H9 (cell line): Measurements from ENCODE around the gene GPR176. TPM values are rescaled to one million over a fixed set of nuclear protein-coding genes. Genes with fewer than 3 reads are reported as not detected.

Source experiments
- DNase-seq: peaks from one replicate; pipeline ENCODE4 v3.0.0-alpha.2; 2017
- H2AFZ ChIP-seq: one replicate; pipeline ENCODE4 v1.6.1; 2013; ENCODE audit warnings: mild to moderate bottlenecking, low read length, control low read depth, moderate library complexity
- H2AK5ac ChIP-seq: 2 replicates; pipeline ENCODE4 v1.6.1; 2013; ENCODE audit warnings: low read length, control low read depth, mixed read lengths; ENCODE audit not compliant: insufficient read length
- H2BK120ac ChIP-seq: one replicate; pipeline ENCODE4 v1.6.1; 2013; ENCODE audit warnings: low read depth, mild to moderate bottlenecking, low read length, control low read depth, inconsistent platforms; ENCODE audit not compliant: poor library complexity, severe bottlenecking
- H2BK12ac ChIP-seq: 2 replicates; pipeline ENCODE4 v1.6.1; 2013; ENCODE audit warnings: low read length, control low read depth, mixed read lengths, low read depth; ENCODE audit not compliant: insufficient read length
- H2BK15ac ChIP-seq: 2 replicates; pipeline ENCODE4 v1.6.1; 2013; ENCODE audit warnings: low read depth, low read length, control low read depth
- H2BK20ac ChIP-seq: one replicate; pipeline ENCODE4 v1.6.1; 2013; ENCODE audit warnings: low read depth, mild to moderate bottlenecking, low read length, control low read depth, inconsistent platforms; ENCODE audit not compliant: poor library complexity, severe bottlenecking
- H2BK5ac ChIP-seq: 2 replicates; pipeline ENCODE4 v1.6.1; 2013; ENCODE audit warnings: low read length, control low read depth, mixed read lengths; ENCODE audit not compliant: insufficient read length
- H3K14ac ChIP-seq: 2 replicates; pipeline ENCODE4 v1.6.1; 2013; ENCODE audit warnings: low read length, control low read depth; ENCODE audit not compliant: insufficient read depth
- H3K18ac ChIP-seq: 2 replicates; pipeline ENCODE4 v1.6.1; 2013; ENCODE audit warnings: low read depth, mild to moderate bottlenecking, mixed read lengths, low read length, control low read depth; ENCODE audit not compliant: insufficient read length
- H3K23ac ChIP-seq: 2 replicates; pipeline ENCODE4 v1.6.1; 2013; ENCODE audit warnings: low read length, control low read depth, mixed read lengths, low read depth; ENCODE audit not compliant: insufficient read length
- H3K23me2 ChIP-seq: 2 replicates; pipeline ENCODE4 v1.6.1; 2013; ENCODE audit warnings: low read depth, mild to moderate bottlenecking, mixed read lengths, low read length, control low read depth; ENCODE audit not compliant: insufficient read length, poor library complexity, severe bottlenecking
- H3K27ac ChIP-seq: 2 replicates; pipeline ENCODE4 v1.5.1; 2013; ENCODE audit warnings: low read length, control low read depth, mixed read lengths, low read depth; ENCODE audit not compliant: insufficient read length
- H3K27me3 ChIP-seq: 2 replicates; pipeline ENCODE4 v1.6.1; 2013; ENCODE audit warnings: low read length, control low read depth, inconsistent platforms; ENCODE audit not compliant: insufficient read depth
- H3K4ac ChIP-seq: 2 replicates; pipeline ENCODE4 v1.6.1; 2013; ENCODE audit warnings: low read depth, mild to moderate bottlenecking, control low read depth, inconsistent platforms, low read length, moderate library complexity
- H3K4me1 ChIP-seq: 2 replicates; pipeline ENCODE4 v1.6.1; 2013; ENCODE audit warnings: low read length, control low read depth, inconsistent platforms; ENCODE audit not compliant: insufficient read depth
- H3K4me2 ChIP-seq: 2 replicates; pipeline ENCODE4 v1.6.1; 2013; ENCODE audit warnings: low read length, control low read depth, mixed read lengths; ENCODE audit not compliant: insufficient read length, insufficient read depth
- H3K56ac ChIP-seq: 2 replicates; pipeline ENCODE4 v1.6.1; 2013; ENCODE audit warnings: low read depth, mild to moderate bottlenecking, mixed read lengths, low read length, control low read depth; ENCODE audit not compliant: insufficient read length
- H3K79me1 ChIP-seq: 2 replicates; pipeline ENCODE4 v1.6.1; 2013; ENCODE audit warnings: low read depth, mild to moderate bottlenecking, moderate library complexity, low read length, control low read depth, inconsistent platforms; ENCODE audit not compliant: insufficient read depth, poor library complexity, severe bottlenecking
- H3K79me2 ChIP-seq: 2 replicates; pipeline ENCODE4 v1.6.1; 2013; ENCODE audit warnings: low read length, control low read depth, inconsistent platforms; ENCODE audit not compliant: insufficient read depth
- H3K9ac ChIP-seq: 2 replicates; pipeline ENCODE4 v1.6.1; 2013; ENCODE audit warnings: low read length, control low read depth, mixed read lengths; ENCODE audit not compliant: insufficient read length; ENCODE audit errors: extremely low read depth
- H3K9me3 ChIP-seq: one replicate; pipeline ENCODE4 v1.6.1; 2013; ENCODE audit warnings: low read depth, low read length, inconsistent platforms; ENCODE audit not compliant: control insufficient read depth
- H3T11ph ChIP-seq: one replicate; pipeline ENCODE4 v1.6.1; 2013; ENCODE audit warnings: mild to moderate bottlenecking, low read length, control low read depth, inconsistent platforms
- H4K20me1 ChIP-seq: one replicate; pipeline ENCODE4 v1.6.1; 2013; ENCODE audit not compliant: control insufficient read depth, insufficient read length, insufficient read depth
- H4K5ac ChIP-seq: 2 replicates; pipeline ENCODE4 v1.6.1; 2013; ENCODE audit warnings: low read depth, mild to moderate bottlenecking, mixed read lengths, low read length, control low read depth; ENCODE audit not compliant: insufficient read length
- H4K8ac ChIP-seq: replicated peaks from 2 replicates; pipeline ENCODE4 v1.6.1; 2013; ENCODE audit warnings: low read length, control low read depth, mixed read lengths, low read depth; ENCODE audit not compliant: insufficient read length
- H4K91ac ChIP-seq: 2 replicates; pipeline ENCODE4 v1.6.1; 2013; ENCODE audit warnings: low read depth, mild to moderate bottlenecking, moderate library complexity, mixed read lengths, low read length, control low read depth; ENCODE audit not compliant: insufficient read length
- H3K27ac Mint-ChIP-seq, 3 experiments: 2 replicates in 2 of 3; 3 replicates in 1 of 3; pipeline ENCODE4 v1.8.0; 2020 to 2021; ENCODE audit warnings: mixed read lengths in 3 of 3, mild to moderate bottlenecking in 1 of 3, moderate library complexity in 1 of 3
- H3K27me3 Mint-ChIP-seq: 2 replicates; pipeline ENCODE4 v1.8.0; 2021; ENCODE audit warnings: low read depth, mild to moderate bottlenecking, moderate library complexity, mixed read lengths
- H3K36me3 Mint-ChIP-seq, 3 experiments: 2 replicates in 2 of 3; 3 replicates in 1 of 3; pipeline ENCODE4 v1.8.0; 2020 to 2021; ENCODE audit warnings: low read depth in 3 of 3, mixed read lengths in 3 of 3; ENCODE audit not compliant: insufficient read depth in 1 of 3
- H3K4me1 Mint-ChIP-seq, 2 experiments: 2 replicates each; pipeline ENCODE4 v1.8.0; 2020; ENCODE audit warnings: mixed read lengths in 2 of 2
- H3K4me3 Mint-ChIP-seq, 2 experiments: 2 replicates in 1 of 2; 3 replicates in 1 of 2; pipeline ENCODE4 v1.8.0; 2020 to 2021; ENCODE audit warnings: mild to moderate bottlenecking in 2 of 2, mixed read lengths in 2 of 2, moderate library complexity in 1 of 2
- H3K9me3 Mint-ChIP-seq, 2 experiments: 2 replicates in 1 of 2; 3 replicates in 1 of 2; pipeline ENCODE4 v1.8.0; 2020; ENCODE audit warnings: mild to moderate bottlenecking in 2 of 2, mixed read lengths in 2 of 2, moderate library complexity in 1 of 2
- CTCF ChIP-seq: fragments of 200-600 bp; sonication (generic); conservative IDR thresholded peaks from 3 replicates; pipeline ENCODE4 v1.8.0; 2021; ENCODE audit warnings: antibody characterized with exemption, mild to moderate bottlenecking
- WGBS: extraction: QIAGEN DNeasy Blood & Tissue Kit; methylation state at CpG from one replicate; pipeline ENCODE4 v1.1.7; 2013; ENCODE audit warnings: missing lambda C conversion rate, low lambda C conversion rate, mixed read lengths; ENCODE audit not compliant: insufficient read length; ENCODE audit errors: extremely low coverage; 5-methylcytosine and 5-hydroxymethylcytosine counted together
- total RNA-seq: library from RNA; stranded (reverse); gene quantifications from 2 replicates; pipeline ENCODE4 v1.2.1, GENCODE V29; 2021

The GPR176 gene
- total RNA-seq, 1 experiment from 2014 or later: 132 TPM

GRCh38 chr15:39794954-39795353, 125.1 kb downstream of the GPR176 start:
- Histone ChIP-seq H3K27ac (no peak overlapping the region), H3K23ac (no peak overlapping the region), H3K23me2 (no peaks in the 10 kb centered on the region), H4K20me1 (no peaks in the 10 kb centered on the region), H2AK5ac (no peak overlapping the region), H3K14ac (no peak overlapping the region), H3K79me2 (no peaks in the 10 kb centered on the region), H2BK15ac (no peak overlapping the region), H2AFZ (no peak overlapping the region), H3K18ac (no peak overlapping the region), H3K4me2 (no peak overlapping the region), H3K4ac (no peak overlapping the region), H4K5ac (no peak overlapping the region), H2BK12ac (no peak overlapping the region), H4K8ac (no peak overlapping the region), H3K27me3 (no peaks in the 10 kb centered on the region), H2BK20ac (no peak overlapping the region), H3K9me3 (no peaks in the 10 kb centered on the region), H3K79me1 (no peaks in the 10 kb centered on the region), H4K91ac (no peak overlapping the region), H2BK5ac (no peak overlapping the region), H3K9ac (no peak overlapping the region), H3T11ph (no peak overlapping the region), H3K4me1 (no peaks in the 10 kb centered on the region), H3K56ac (no peak overlapping the region), H2BK120ac (no peak overlapping the region)
- TF ChIP-seq CTCF: no peak
- no peak overlapping the region for H3K4me3 Mint-ChIP-seq
- H3K4me1 Mint-ChIP-seq: peaks cover 45% of the 10 kb centered on the region in 2 experiments
- DNase-seq: no peak
- no CpG with 5 or more reads among the region's 3 CpGs for WGBS
- no peaks in the 10 kb centered on the region for H3K27me3 Mint-ChIP-seq
- H3K9me3 Mint-ChIP-seq: no peaks in the 10 kb centered on the region
- H3K36me3 Mint-ChIP-seq: peaks cover 6 to 19% (median 17%) of the 10 kb centered on the region in 3 experiments; a peak in 6 of 7 replicates
- H3K27ac Mint-ChIP-seq: peak overlapping the region in 1 of 3 experiments; percentile 25; a peak in 2 of 7 replicates
